ENCODE results near the gene PSD2.

The PSD2 gene

GRCh38 chr5:139861021-139861888 is 65.6 kb downstream of the PSD2 start:
- Histone ChIP-seq H3K9me3 (ENCODE audit: control insufficient read depth in 2 of 2, low read length in 2 of 2) (no peaks in the 10 kb centered on the region), H3K27ac (ENCODE audit: low read length) (no peak overlapping the region), H3K4me1 (ENCODE audit: control insufficient read depth, insufficient read depth, low read length) (peaks cover 12% of the 10 kb centered on the region), H3K9ac (ENCODE audit: low read length in 2 of 2) (peak overlapping the region in 1 of 2 donors; percentile 5), H3K27me3 (ENCODE audit: control insufficient read depth in 1 of 2, insufficient read depth in 2 of 2, low read length in 2 of 2) (no peaks in the 10 kb centered on the region), H3K4me3 (ENCODE audit: low read length in 2 of 2) (no peak overlapping the region), H3K36me3 (ENCODE audit: control insufficient read depth in 2 of 2, insufficient read depth in 2 of 2, low read length in 2 of 2) (peaks cover 0 to 2% of the 10 kb centered on the region in 2 donors)

GRCh38 chr5:139861889-139862207 is 66.2 kb downstream of the PSD2 start:
- no peak overlapping the region for H3K4me3 ChIP-seq (ENCODE audit: low read length in 2 of 2)
- no peaks in the 10 kb centered on the region for H3K9me3 ChIP-seq (ENCODE audit: control insufficient read depth in 2 of 2, low read length in 2 of 2)
- H3K9ac ChIP-seq (ENCODE audit: low read length in 2 of 2), result no peak overlapping the region
- H3K27me3 ChIP-seq (ENCODE audit: control insufficient read depth in 1 of 2, insufficient read depth in 2 of 2, low read length in 2 of 2), result no peaks in the 10 kb centered on the region
- H3K4me1 ChIP-seq (ENCODE audit: control insufficient read depth, insufficient read depth, low read length), result peaks cover 12% of the 10 kb centered on the region
- H3K36me3 ChIP-seq (ENCODE audit: control insufficient read depth in 2 of 2, insufficient read depth in 2 of 2, low read length in 2 of 2), result peaks cover 0 to 2% of the 10 kb centered on the region in 2 donors
- no peak overlapping the region for H3K27ac ChIP-seq (ENCODE audit: low read length)

DNA sequence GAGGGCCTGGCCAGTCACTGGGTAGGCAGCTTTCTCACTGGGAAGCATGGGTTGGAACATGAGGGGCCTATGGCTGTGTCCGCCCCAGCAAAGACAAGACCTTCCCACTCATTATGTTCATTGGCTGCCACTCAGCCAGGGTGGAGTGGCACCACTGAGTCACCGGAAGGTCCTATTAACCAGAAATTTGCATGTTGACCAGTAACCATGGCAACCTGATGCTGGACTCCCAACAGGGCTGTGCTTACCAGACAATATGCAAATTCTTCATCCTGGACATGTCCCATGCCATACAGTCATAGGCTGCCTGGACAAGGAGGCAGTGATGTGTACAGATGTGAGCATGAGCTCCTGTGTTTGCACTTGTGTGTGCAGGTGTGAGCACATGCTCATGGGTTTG is 66.7 kb downstream of the PSD2 start:
- peaks cover 0 to 2% of the 10 kb centered on the region in 2 donors for H3K36me3 ChIP-seq (ENCODE audit: control insufficient read depth in 2 of 2, insufficient read depth in 2 of 2, low read length in 2 of 2)
- H3K4me3 ChIP-seq (ENCODE audit: low read length in 2 of 2), result no peak overlapping the region
- H3K9ac ChIP-seq (ENCODE audit: low read length in 2 of 2), result no peak overlapping the region
- H3K4me1 ChIP-seq (ENCODE audit: control insufficient read depth, insufficient read depth, low read length), result peaks cover 12% of the 10 kb centered on the region
- no peak overlapping the region for H3K27ac ChIP-seq (ENCODE audit: low read length)
- no peaks in the 10 kb centered on the region for H3K9me3 ChIP-seq (ENCODE audit: control insufficient read depth in 2 of 2, low read length in 2 of 2)
- H3K27me3 ChIP-seq (ENCODE audit: control insufficient read depth in 1 of 2, insufficient read depth in 2 of 2, low read length in 2 of 2), result no peaks in the 10 kb centered on the region

- H3K4me3 ChIP-seq (ENCODE audit: low read length in 2 of 2), result no peak overlapping the region
- peak overlapping the region; percentile 58 for H3K27ac ChIP-seq (ENCODE audit: low read length)
- no peaks in the 10 kb centered on the region for H3K9me3 ChIP-seq (ENCODE audit: control insufficient read depth in 2 of 2, low read length in 2 of 2)
- peaks cover 12% of the 10 kb centered on the region for H3K4me1 ChIP-seq (ENCODE audit: control insufficient read depth, insufficient read depth, low read length)
- H3K36me3 ChIP-seq (ENCODE audit: control insufficient read depth in 2 of 2, insufficient read depth in 2 of 2, low read length in 2 of 2), result peaks cover 0 to 2% of the 10 kb centered on the region in 2 donors
- no peak overlapping the region for H3K9ac ChIP-seq (ENCODE audit: low read length in 2 of 2)
- no peaks in the 10 kb centered on the region for H3K27me3 ChIP-seq (ENCODE audit: control insufficient read depth in 1 of 2, insufficient read depth in 2 of 2, low read length in 2 of 2)
These were observed 67.2 kb downstream of the PSD2 start for GRCh38 chr5:139862803-139863202.

- no peaks in the 10 kb centered on the region for H3K9me3 ChIP-seq (ENCODE audit: control insufficient read depth in 2 of 2, low read length in 2 of 2)
- H3K4me3 ChIP-seq (ENCODE audit: low read length in 2 of 2), result peak overlapping the region in 1 of 2 donors; percentile 35
- H3K27me3 ChIP-seq (ENCODE audit: control insufficient read depth in 1 of 2, insufficient read depth in 2 of 2, low read length in 2 of 2), result no peaks in the 10 kb centered on the region
- H3K9ac ChIP-seq (ENCODE audit: low read length in 2 of 2), result peak overlapping the region in 1 of 2 donors; percentile 6
- peak overlapping the region; percentile 58 for H3K27ac ChIP-seq (ENCODE audit: low read length)
- no peaks in the 10 kb centered on the region for H3K36me3 ChIP-seq (ENCODE audit: control insufficient read depth in 2 of 2, insufficient read depth in 2 of 2, low read length in 2 of 2)
- H3K4me1 ChIP-seq (ENCODE audit: control insufficient read depth, insufficient read depth, low read length), result peaks cover 12% of the 10 kb centered on the region
These were observed 67.8 kb downstream of the PSD2 start for GRCh38 chr5:139863361-139863760.

DNA sequence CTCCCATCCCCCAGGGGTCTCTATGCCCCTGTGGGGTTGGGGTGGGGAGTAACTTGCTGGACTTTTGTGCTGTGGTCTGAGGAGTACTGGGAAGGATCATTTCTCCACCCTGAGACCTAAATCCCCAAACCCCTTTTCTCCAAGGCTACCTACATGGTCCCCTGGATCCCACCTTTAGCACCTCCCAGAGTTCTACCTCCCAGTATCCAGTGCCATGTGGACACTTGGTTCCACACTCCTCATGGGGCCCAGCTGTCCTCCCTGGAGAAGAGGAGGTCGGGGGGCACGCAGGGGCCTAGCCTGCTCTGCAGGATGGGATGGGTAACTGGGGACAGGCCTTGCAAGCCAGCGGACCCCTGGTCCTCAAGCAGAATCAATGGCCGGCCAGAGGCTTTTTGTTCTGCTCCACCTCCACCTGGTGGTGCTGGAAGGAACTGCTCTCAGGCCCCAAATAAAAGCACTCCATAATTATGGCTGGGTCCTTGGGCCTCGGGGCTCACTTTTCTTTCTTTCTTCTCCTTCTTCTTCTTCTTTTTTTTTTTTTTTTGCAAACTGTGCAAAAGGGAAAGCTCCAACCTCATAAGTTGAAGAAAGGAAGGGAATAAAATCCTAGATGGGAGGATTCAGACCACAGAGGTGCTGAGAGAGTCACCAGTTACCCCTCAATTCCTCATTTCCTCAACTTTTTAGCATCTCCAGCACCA is 68.4 kb downstream of the PSD2 start:
- H3K4me1 ChIP-seq (ENCODE audit: control insufficient read depth, insufficient read depth, low read length), result peaks cover 12% of the 10 kb centered on the region
- H3K27me3 ChIP-seq (ENCODE audit: control insufficient read depth in 1 of 2, insufficient read depth in 2 of 2, low read length in 2 of 2), result no peaks in the 10 kb centered on the region
- H3K27ac ChIP-seq (ENCODE audit: low read length), result peak overlapping the region; percentile 58
- H3K4me3 ChIP-seq (ENCODE audit: low read length in 2 of 2), result no peak overlapping the region
- no peaks in the 10 kb centered on the region for H3K36me3 ChIP-seq (ENCODE audit: control insufficient read depth in 2 of 2, insufficient read depth in 2 of 2, low read length in 2 of 2)
- no peaks in the 10 kb centered on the region for H3K9me3 ChIP-seq (ENCODE audit: control insufficient read depth in 2 of 2, low read length in 2 of 2)
- H3K9ac ChIP-seq (ENCODE audit: low read length in 2 of 2), result peak overlapping the region in 1 of 2 donors; percentile 6

GRCh38 chr5:139864716-139865483 is 69.3 kb downstream of the PSD2 start:
- Histone ChIP-seq H3K27me3 (ENCODE audit: control insufficient read depth in 1 of 2, insufficient read depth in 2 of 2, low read length in 2 of 2) (no peaks in the 10 kb centered on the region), H3K9me3 (ENCODE audit: control insufficient read depth in 2 of 2, low read length in 2 of 2) (no peaks in the 10 kb centered on the region), H3K27ac (ENCODE audit: low read length) (no peak overlapping the region), H3K4me1 (ENCODE audit: control insufficient read depth, insufficient read depth, low read length) (peaks cover 12% of the 10 kb centered on the region), H3K36me3 (ENCODE audit: control insufficient read depth in 2 of 2, insufficient read depth in 2 of 2, low read length in 2 of 2) (no peaks in the 10 kb centered on the region), H3K9ac (ENCODE audit: low read length in 2 of 2) (no peak overlapping the region), H3K4me3 (ENCODE audit: low read length in 2 of 2) (no peak overlapping the region)

- Histone ChIP-seq H3K9me3 (ENCODE audit: control insufficient read depth in 2 of 2, low read length in 2 of 2) (no peaks in the 10 kb centered on the region), H3K9ac (ENCODE audit: low read length in 2 of 2) (no peak overlapping the region), H3K36me3 (ENCODE audit: control insufficient read depth in 2 of 2, insufficient read depth in 2 of 2, low read length in 2 of 2) (no peaks in the 10 kb centered on the region), H3K27ac (ENCODE audit: low read length) (no peak overlapping the region), H3K4me3 (ENCODE audit: low read length in 2 of 2) (no peak overlapping the region), H3K27me3 (ENCODE audit: control insufficient read depth in 1 of 2, insufficient read depth in 2 of 2, low read length in 2 of 2) (no peaks in the 10 kb centered on the region), H3K4me1 (ENCODE audit: control insufficient read depth, insufficient read depth, low read length) (peaks cover 12% of the 10 kb centered on the region)
These were observed 71.5 kb downstream of the PSD2 start for GRCh38 chr5:139867109-139867508.

GRCh38 chr5:139867581-139867980 is 72.0 kb downstream of the PSD2 start:
- H3K9me3 ChIP-seq (ENCODE audit: control insufficient read depth in 2 of 2, low read length in 2 of 2), result no peaks in the 10 kb centered on the region
- no peaks in the 10 kb centered on the region for H3K27me3 ChIP-seq (ENCODE audit: control insufficient read depth in 1 of 2, insufficient read depth in 2 of 2, low read length in 2 of 2)
- no peak overlapping the region for H3K9ac ChIP-seq (ENCODE audit: low read length in 2 of 2)
- peaks cover 12% of the 10 kb centered on the region for H3K4me1 ChIP-seq (ENCODE audit: control insufficient read depth, insufficient read depth, low read length)
- no peaks in the 10 kb centered on the region for H3K36me3 ChIP-seq (ENCODE audit: control insufficient read depth in 2 of 2, insufficient read depth in 2 of 2, low read length in 2 of 2)
- H3K4me3 ChIP-seq (ENCODE audit: low read length in 2 of 2), result no peak overlapping the region
- H3K27ac ChIP-seq (ENCODE audit: low read length), result no peak overlapping the region

GRCh38 chr5:139869042-139869790 is 73.6 kb downstream of the PSD2 start:
- no peak overlapping the region for H3K4me3 ChIP-seq (ENCODE audit: low read length in 2 of 2)
- H3K9ac ChIP-seq (ENCODE audit: low read length in 2 of 2), result no peak overlapping the region
- peaks cover 4% of the 10 kb centered on the region for H3K4me1 ChIP-seq (ENCODE audit: control insufficient read depth, insufficient read depth, low read length)
- H3K27me3 ChIP-seq (ENCODE audit: control insufficient read depth in 1 of 2, insufficient read depth in 2 of 2, low read length in 2 of 2), result no peaks in the 10 kb centered on the region
- no peaks in the 10 kb centered on the region for H3K9me3 ChIP-seq (ENCODE audit: control insufficient read depth in 2 of 2, low read length in 2 of 2)
- no peaks in the 10 kb centered on the region for H3K36me3 ChIP-seq (ENCODE audit: control insufficient read depth in 2 of 2, insufficient read depth in 2 of 2, low read length in 2 of 2)
- H3K27ac ChIP-seq (ENCODE audit: low read length), result no peak overlapping the region

Data from stomach smooth muscle (tissue), 2 donors.